NCI-H526 treated with DMSO at 0.1 percent for 48 hours (cell line): ENCODE results near the gene ZNF552.
"Not testable (repeated sequence)": the region's sequence is repeated elsewhere in the genome, so short reads cannot be mapped to it uniquely, and the experiment has no call there.

ENCODE experiments used
- DNase-seq: peaks from one replicate; lab custom pipeline; 2025; lab: John Stamatoyannopoulos, UW

The ZNF552 gene

DNA sequence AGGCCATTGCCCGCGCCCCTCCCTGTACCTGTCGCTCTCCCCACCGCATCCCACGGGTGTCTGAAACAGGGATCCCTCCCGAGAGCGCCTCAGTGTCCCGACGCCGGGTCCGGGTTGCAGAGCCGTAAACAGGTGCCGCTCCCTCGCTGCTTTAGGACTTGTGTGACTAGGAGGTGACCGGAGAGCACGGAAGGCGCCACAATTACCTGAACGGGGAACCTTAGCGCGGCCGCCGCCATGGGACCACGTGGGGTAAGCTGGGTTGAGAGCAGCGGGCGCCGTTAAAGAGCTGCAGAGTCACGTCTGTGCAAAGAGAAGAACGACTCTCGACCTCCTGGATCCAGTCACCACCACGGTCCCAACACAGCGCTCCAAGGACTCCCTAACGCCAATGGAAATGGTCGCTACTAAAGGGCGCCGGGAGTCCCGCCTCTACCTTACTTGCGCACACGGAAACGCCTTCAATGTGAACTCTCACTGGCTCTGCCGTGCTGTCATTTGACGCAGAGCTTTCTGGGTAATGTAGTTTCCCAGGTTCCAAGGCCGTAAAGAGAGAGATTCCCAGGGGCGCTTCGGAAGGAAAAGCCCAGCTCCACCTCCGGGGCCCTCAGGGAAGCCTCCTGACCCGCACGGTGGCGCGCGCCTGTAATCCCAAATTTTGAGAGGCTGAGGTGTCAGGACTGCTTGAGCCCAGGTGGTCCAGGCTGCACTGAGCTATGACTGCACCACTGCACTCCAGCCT, at the start of gene ZNF552:
ZNF552 (minus strand) TSS at position 409 of the 742 bp plus-strand sequence; CDS start at position 239, 170 bp downstream.
- peak; percentile 80 for DNase-seq

GRCh38 chr19:57862351-57862750, 47.6 kb upstream of the ZNF552 start:
- DNase-seq: not testable (repeated sequence)

- DNase-seq: not testable (repeated sequence)
These were observed 39.4 kb upstream of the ZNF552 start for GRCh38 chr19:57854117-57854516.

GRCh38 chr19:57851812-57852603, 37.3 kb upstream of the ZNF552 start:
- DNase-seq: not testable (repeated sequence)

GRCh38 chr19:57850553-57851017, 35.9 kb upstream of the ZNF552 start:
- no peak for DNase-seq

GRCh38 chr19:57849666-57850473, 35.2 kb upstream of the ZNF552 start, which contains the start of gene ZNF587:
TSS of gene ZNF587 (plus strand) at chr19:57849859. CDS start at chr19:57850039, 180 bp downstream.
- peak; percentile 68 for DNase-seq

- DNase-seq: not testable (repeated sequence)
These were observed 34.5 kb upstream of the ZNF552 start for GRCh38 chr19:57849162-57849665.

DNA sequence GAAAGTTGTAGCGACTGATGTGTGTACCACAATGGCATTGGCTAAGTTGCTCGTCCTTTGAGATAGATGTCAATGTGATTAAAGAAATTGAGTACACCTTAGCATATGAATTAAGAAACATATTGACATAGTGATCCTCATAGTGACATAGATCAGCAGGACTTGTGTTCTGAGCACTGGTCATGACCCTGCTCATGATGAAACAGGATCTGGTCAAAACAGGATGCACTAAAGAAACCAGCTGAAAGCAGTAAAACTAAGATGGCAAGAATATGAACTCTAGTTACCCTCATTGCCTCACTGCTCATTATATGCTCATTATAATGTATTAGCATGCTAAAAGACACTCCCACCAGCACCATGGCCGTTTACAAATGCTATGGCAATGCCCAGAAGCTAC, 32.5 kb upstream of the ZNF552 start:
- not testable (repeated sequence) for DNase-seq

GRCh38 chr19:57841122-57841763, 26.5 kb upstream of the ZNF552 start:
- no peak for DNase-seq

- DNase-seq: not testable (repeated sequence)
These were observed 24.0 kb upstream of the ZNF552 start for GRCh38 chr19:57838622-57839191.

DNA sequence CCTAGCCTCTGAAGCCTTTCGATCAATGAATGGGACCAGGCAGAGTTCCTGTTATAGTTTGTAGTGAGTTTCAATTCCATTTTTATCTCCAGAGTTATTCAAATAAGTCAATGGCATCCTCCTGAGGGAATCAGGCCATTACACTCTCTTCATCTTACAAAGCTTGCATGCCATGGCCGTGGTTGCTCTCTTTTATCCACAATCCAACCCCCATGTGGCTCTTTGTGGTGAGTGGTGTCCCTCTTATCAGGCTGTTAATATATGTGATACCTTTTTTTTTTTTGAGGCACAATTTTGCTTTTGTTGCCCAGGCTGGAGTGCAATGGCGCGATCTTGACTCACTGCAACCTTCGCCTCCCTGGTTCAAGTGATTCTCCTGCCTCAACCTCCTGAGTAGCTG, 22.3 kb upstream of the ZNF552 start:
- DNase-seq: not testable (repeated sequence)

DNA sequence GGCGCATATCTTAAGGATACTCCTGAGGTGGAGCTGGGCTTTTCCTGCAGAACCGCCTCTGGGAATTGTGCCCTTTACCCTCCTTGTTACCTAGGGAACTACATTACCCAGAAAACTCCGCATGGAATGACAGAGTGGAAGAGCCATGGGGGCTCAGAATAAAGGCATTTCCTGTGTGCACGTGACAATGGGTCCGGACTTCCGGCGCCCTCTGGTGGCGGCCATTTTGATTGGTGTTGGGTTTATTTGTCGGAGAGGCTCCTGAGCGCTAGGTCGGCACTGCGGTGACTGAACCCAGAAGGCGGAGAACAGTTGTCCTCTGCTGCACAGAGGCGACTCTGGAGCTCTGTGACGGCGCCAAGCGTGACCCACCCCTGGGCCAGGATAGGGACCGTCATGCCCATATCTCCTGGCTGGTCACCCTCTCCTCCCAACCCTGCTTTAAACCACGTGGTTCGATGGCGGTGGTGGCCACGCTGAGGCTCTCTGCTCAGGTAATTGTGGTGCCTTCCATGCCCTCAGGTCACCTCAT, 15.4 kb upstream of the ZNF552 start, which contains the start of gene ZNF587B:
ZNF587B (plus strand) TSS at position 229 of the 532 bp plus-strand sequence; CDS start at position 459, 230 bp downstream.
- DNase-seq: no peak

DNA sequence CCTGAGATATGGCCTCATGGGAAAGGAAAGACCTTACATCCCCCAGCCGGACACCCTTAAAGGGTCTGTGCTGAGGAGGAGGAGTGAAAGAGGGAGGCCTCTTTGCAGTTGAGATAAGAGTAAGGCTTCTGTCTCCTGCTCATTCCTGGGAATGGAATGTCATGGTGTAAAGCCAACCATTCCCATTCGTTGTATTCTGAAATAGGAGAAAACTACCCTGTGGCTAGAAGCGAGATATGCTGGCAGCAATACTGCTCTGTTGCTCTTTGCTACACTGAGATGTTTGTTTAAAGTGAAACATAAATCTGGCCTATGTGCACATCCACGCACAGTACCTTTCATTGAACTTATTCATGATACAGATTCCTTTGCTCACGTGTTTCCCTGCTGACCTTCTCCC, 14.6 kb upstream of the ZNF552 start:
- DNase-seq: no peak

- no peak for DNase-seq
These were observed 10.8 kb upstream of the ZNF552 start for GRCh38 chr19:57825511-57825910.

DNA sequence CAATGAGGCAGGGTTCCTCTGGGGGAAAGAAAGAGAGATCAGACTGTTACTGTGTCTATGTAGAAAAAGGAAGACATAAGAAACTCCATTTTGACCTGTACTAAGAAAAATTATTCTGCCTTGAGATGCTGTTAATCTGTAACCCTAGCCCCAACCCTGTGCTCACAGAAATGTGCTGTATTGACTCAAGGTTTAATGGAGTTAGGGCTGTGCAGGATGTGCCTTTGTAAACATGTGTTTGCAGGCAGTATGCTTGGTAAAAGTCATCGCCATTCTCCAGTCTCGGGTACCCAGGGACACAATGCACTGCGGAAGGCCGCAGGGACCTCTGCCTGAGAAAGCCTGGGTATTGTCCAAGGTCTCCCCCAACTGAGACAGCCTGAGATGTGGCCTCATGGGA, 8.9 kb upstream of the ZNF552 start:
- DNase-seq: not testable (repeated sequence)

- not testable (repeated sequence) for DNase-seq
These were observed 8.4 kb upstream of the ZNF552 start for GRCh38 chr19:57823155-57823554.

- DNase-seq: not testable (repeated sequence)
These were observed 6.8 kb upstream of the ZNF552 start for GRCh38 chr19:57821501-57821900.

DNA sequence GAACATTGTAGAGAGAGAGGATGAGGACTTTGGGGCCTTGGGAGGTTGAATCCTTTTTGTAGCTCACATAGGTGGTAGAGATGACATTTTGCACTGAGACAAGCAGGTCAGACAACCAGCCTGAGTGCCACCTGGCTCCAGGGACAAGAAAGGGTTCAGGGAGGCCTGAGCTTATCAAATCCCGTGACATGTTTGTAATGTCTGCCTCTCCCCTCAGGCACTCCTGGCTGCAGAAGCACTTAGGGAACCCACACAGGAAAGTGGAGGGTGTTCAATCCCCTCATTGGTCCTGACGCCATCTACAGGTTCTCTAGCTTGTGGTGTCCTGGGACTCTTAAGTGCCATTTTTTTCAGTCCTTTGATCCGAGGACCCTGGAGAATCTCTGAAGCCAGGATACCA, 6.4 kb upstream of the ZNF552 start:
- not testable (repeated sequence) for DNase-seq

- no peak for DNase-seq
These were observed 5.9 kb upstream of the ZNF552 start for GRCh38 chr19:57820599-57820998.

GRCh38 chr19:57819475-57820148, 4.9 kb upstream of the ZNF552 start:
- DNase-seq: peak; percentile 92
